Stromal cell of bone marrow (primary cell): ENCODE results near the gene MCHR1.

ENCODE experiments used
- DNase-seq: peaks from one replicate; pipeline ENCODE4 v3.0.0-alpha.2; 2012; ENCODE audit warnings: low read depth

MCHR1 gene

DNA sequence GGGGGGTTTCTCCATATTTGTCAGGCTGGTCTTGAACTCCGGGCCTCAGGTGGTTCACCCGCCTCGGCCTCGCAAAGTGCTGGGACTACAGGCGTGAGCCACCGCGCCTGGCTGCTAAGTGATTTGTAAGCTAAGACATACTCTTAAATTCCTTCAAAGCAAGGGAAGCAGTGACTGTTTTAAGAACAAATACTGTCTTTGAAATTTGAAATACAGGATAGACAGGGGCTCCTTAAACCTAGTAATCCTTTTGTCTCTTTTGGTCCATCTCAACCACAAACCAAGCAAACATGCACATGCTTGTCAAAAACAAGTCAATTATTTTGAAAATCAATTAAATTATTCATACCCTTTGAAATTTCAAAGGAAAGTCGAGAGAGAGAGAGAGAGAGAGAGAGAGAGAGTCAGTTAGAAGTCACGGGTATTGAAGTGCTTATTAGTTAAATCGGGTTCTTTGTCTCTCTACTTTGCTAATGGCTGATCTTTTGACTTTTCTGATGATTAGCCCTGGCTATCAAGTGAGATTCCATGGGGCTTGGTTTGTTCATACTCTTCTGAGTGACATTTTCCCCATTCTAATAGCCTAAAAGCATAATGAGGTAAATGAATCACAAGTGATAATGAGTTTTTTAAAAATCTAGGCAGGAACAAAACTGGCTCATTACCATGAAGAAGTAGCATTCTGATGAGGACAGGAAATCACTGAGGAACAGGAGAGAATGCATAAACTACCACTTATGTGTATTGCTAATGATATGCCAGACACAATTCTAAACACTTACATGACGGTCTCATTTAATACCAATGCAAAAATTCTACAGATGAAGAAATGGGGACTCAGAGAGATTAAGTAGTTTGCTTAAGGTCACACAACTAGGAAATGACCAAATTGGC is 48.0 kb downstream of the MCHR1 start:
- DNase-seq = no peak

DNA sequence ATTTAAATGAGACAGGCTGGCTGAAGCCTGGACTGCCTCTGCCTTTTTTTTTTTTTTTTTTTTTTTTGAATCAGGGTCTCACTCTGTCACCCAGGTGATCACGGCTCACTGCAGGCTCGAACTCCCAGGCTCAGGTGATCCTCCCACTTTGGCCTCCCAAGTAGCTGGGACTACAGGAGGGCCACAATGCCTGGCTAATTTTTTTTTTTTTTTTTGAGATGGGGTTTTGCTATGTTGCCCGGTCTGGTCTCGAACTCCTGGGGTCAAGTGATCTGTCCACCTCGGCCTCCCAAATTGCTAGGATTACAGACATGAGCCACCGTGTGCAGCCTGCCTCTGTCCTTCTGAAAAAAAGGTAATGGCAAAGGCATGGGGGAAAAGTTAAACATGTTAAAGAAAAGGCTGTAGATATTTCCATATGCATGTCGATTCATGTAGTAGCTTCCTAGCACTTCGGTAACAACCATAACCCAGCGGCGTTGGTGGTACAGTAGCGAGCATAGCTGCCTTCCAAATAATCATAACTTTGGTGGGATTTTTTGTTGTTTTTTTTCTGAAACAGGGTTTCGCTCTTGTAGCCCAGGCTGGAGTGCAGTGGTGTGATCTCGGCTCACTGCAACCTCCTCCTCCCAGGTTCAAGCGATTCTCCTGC is 48.8 kb downstream of the MCHR1 start:
- no peak for DNase-seq

DNA sequence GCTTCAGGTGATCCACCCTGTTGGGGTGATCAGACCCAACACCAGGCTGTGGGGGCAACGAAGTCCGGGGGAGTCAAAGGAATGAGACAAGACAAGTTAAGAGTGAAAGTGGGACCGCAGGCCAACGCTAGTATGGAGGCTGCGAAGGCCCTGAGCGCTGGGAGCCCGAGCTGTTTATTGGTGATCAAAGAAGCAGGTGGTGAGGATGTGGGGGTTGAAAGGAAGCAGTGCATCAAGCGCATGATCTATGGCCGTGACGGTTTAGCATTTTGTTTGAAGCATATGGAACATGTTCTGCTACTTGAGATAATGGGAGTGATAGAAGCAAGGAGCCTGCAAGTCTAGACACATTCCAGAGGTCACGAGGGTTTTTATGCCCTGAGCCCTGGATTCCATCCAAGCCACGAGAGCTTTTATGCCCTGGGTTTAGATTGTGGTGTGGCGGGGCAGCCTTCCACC is 49.5 kb downstream of the MCHR1 start:
- DNase-seq = no peak

DNA sequence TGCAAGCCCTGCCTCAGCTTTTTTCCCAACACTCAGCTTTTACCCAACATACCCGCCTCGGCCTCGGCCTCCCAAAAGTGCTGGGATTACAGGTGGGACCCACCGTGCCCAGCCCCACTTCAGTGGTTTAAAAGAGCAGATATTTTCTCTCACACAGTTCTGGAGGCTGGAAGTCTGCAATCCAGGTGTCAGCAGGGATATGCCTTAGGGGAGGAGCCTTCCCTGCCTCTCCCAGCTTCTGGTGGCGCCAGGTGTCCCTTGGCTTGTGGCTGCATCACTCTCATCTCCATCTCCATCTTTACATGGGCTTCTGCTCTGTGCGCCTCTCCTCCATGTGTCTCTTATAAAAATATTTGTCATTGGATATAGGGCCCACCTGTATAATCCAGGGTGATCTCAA is 50.0 kb downstream of the MCHR1 start:
- DNase-seq = no peak
